ENCODE measurements around the gene ATXN1.

GRCh38 chr6:16583144-16583762 is 178.0 kb downstream of the ATXN1 start:
- TF ChIP-seq EP300 (IDR thresholded peaks at IDR 0.05), result no peak
- no peak for TF ChIP-seq CTCF (IDR thresholded peaks at IDR 0.05)

Measured in gastroesophageal sphincter (tissue), 3 donors.